Left renal cortex interstitium (tissue), 4 donors: ENCODE measurements around the gene LRFN4. TPM values are rescaled to one million over a fixed set of nuclear protein-coding genes. Genes with fewer than 3 reads are reported as not detected.
A peak's percentile ranks its signal among the peaks of the same experiment; 100 is the strongest.

ENCODE experiments used
- DNase-seq, 4 donors: peaks; one replicate each; pipeline ENCODE4 v3.0.0-alpha.2; 2013; ENCODE audit warnings: low read depth in 4 of 4, low spot score in 2 of 4, missing footprints in 1 of 4
- polyA plus RNA-seq, 4 donors: library from polyadenylated mRNA; unstranded; fragments of 120-200 nt; gene quantifications; one replicate each; pipeline ENCODE4 v1.2.1, GENCODE V29; 2013; ENCODE audit not compliant: insufficient read length in 4 of 4

The LRFN4 gene
- polyA plus RNA-seq, 4 donors, result 13.4 to 31.1 (median 25.4) TPM

DNA sequence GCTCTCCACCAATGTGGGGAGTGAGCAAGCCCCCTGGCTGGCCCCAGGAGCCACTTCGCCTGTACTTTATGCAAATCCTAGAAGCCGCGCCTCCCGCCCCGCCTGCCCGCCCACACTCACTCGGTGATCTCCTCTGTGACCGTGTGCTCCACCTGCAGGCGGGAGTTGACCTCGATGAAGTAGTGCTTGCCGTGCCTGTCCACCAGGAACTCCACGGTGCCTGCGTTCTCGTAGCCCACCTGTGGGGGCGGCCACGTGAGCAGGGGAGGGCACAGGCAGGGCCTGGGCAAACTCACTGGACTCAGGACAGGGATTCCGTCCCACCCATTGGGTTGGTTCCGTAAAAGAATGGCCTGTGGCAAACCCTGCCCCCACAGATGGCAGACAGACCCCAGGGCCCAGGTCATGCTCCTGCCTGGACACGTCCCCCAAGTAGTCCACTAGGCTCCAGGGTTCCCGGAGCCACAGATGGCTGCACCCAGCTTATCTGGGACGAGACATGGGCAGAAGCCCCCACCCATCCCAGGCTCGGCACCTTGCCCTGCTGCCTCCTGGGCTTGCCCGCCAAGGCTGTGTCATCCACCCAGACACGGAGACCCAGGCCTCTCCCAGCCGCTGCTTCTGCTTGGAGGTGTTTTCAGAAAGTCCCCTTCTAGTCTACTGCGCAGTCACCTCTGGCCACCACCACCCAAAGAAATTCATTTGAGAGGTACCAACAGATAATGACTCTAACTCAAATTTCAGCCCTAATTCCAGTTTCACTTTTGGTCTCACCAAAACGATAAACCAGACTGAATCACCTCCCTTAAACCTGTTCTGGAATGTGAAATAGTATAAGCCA, 12.1 kb downstream of the LRFN4 start:
- DNase-seq, result no peak

DNA sequence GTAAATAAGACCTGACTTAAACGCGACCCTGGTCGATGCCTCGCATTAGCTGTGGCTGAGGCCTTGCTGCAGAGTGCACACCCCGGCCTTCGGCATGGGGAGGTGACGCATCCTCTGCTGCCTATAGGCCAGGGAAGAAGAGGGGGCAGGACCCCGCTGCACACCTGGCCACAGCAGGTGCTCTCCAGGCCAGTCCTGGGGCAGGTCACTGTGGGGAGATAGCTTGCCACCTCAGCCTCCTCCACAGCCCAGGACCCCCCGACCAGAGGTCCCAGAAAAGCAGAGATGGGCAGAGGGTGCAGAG, 12.7 kb downstream of the LRFN4 start:
- DNase-seq, result no peak

DNA sequence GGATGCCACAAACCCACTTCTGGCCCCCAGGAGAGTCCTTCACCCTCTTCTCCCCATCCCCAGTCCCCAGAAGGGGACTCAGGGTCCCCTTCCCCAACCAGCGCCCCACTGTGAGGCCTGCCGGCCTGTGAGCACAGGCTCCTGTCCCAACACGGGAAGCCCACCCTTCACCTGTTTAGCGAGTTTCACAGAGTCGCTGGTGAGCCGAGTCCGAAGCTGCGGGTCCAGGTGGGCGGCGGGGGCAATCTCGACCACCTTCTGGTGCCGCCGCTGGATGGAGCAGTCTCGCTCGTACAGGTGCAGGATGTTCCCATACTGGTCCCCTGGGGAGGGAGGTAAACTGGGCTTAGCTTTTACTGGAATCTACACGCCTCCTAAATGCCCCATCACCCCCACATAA, 13.3 kb downstream of the LRFN4 start:
- DNase-seq, result no peak

GRCh38 chr11:66870616-66871520, 14.0 kb downstream of the LRFN4 start:
- DNase-seq, result no peak

- no peak for DNase-seq
Observed at GRCh38 chr11:66871521-66871901, 14.6 kb downstream of the LRFN4 start.

- no peak for DNase-seq
Observed at GRCh38 chr11:66874232-66874631, 17.4 kb downstream of the LRFN4 start.

DNA sequence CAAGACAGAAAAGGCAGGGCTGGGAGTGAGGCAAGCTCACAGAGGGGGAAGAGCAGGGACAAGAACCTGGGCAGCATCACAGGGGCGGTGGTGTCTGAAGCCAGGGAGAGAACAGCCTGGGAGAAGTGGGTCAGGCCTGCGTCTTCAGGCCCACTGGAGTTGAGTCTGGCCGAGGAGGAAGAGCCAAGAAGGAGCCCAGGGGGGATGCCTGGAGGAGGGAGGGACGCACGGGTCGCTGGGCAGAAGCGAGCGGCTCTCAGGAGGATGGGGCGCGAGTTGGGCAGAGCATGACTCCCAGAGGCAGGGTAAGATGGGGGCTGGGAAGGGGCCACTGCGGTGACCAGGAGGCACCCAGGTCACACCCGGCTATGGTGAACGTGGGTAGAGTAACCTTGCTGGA, 18.5 kb downstream of the LRFN4 start:
- no peak for DNase-seq

DNA sequence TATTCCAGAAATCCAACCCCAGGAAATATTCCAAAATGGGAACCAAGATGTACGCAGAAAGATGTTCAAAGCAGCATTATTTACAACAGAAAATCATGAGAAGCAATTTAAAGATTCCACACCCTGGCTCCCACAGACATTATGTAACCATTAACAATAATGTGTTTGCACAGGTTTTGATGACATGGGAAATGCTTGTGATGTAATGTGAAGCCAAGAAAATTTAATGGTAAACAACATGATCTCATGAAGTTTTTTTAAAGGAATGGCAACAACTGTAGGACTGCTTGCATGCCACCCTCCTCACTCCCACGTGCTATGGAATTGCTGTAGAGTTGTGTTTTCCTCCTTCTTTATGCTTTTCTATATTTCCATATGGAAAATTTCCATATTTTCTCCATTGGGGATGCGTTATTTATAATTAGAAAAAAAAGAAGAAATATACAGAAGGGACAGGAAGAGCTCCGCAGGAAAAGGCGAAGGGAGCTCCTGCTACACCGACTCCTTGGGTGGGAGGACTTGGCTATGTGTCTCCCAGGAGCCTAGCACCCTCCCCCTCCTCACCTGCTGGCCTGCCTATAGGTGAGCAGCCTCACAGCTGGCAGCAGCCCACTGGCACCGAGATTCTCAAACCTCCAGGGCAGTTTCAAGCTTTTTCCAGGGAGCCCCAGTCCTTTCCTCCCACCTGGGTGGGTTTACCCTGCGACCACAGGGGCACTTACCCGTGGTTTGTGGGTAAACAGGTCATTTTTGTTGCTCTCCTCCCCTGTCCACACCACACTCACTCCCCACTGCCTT, 20.9 kb downstream of the LRFN4 start:
- no peak for DNase-seq

GRCh38 chr11:66878474-66878873, 21.6 kb downstream of the LRFN4 start:
- no peak for DNase-seq

GRCh38 chr11:66879000-66879399, 22.1 kb downstream of the LRFN4 start:
- no peak for DNase-seq

DNA sequence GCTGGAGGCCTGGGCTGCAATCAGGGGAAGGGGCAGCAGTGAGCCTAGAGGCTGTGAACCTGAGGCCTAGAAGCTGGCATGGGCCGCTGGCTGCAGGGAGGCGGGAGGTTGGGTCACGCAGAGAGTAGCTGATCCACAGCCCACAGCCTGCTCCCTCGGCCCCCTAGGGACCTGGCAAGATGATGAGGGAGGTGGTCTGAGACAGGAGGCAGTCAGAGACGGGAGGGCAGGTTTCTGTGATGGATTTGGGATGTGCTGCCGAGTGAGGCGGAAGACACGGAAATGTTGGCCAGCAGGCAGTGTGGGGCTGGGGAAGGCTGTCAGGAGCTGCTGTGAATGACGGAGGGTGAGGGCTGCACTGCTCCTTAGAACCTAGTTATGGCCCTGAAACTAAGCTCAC, 22.7 kb downstream of the LRFN4 start:
- DNase-seq, result no peak

- no peak for DNase-seq
Observed at GRCh38 chr11:66879999-66880398, 23.1 kb downstream of the LRFN4 start.

- peak in 1 of 4 donors; percentile 48 for DNase-seq
Observed at GRCh38 chr11:66880496-66881450, 23.9 kb downstream of the LRFN4 start.

DNA sequence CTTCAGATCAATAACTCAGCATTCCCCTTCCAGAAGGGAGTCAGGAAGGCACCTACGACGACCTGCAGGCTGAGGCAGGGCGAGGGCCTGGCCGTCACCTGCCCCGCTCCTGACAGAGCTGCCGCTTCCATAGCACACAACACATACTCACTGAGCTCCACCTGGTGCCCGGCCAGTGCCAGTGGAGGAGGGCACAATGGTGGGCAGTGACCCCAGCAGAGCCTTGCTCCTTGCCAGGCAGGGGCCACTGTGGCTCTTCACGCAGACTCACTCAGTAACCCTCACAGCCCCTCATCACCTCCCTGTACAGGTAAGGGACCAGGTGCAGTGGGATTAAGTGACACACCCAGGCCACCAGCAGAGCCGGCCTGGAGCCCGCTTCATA, 24.6 kb downstream of the LRFN4 start:
- DNase-seq, result no peak

DNA sequence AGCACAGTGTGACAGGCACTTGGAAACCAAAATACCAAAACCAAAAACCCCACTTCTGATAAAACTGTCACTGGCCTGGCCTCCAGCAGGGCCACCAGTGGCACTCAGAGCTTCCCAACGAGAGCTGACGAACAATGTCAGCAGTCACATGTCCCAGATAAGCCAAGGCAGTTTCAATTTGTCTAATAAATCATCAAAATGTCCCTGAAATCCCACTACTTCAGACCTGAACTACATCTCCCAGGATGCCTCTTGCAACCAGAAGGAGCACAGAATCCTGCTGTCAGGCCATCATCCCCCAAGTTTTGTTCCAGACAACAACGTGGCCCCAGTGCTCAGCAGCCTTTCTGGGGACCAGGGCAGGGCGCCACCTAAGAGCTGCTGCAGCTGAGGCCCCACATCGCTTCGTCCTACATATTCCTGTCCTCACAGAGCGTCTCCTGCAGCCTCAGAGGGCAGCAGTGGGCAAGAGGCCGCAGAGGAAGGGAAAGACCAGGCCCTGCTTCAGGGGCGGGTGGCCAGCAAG, 25.1 kb downstream of the LRFN4 start:
- DNase-seq, result no peak

- no peak for DNase-seq
Observed at GRCh38 chr11:66882561-66883015, 25.7 kb downstream of the LRFN4 start.

GRCh38 chr11:66883016-66883965, 26.4 kb downstream of the LRFN4 start:
- no peak for DNase-seq

DNA sequence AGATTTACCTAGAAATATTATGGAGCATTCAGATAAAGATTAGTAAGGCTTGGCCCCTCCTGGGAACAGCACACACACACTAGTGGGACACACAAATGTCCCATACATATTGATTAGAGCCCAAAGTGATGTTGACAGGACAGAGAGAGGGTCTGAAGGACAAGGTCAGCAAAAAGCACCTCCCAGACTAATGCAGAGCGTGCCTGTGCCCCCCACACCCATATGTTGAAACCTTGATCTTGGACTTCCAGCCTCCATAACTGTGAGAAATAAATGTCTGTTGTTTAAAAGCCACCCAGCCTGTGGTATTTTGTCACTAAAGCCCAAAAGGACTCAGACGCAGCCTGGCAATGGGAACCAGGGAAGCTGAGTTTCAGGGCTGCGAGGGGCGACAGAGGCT, 27.6 kb downstream of the LRFN4 start:
- no peak for DNase-seq

GRCh38 chr11:66885469-66885868, 28.6 kb downstream of the LRFN4 start:
- no peak for DNase-seq
